Stomach (tissue), 9 donors: ENCODE measurements around the gene INHBA. TPM values are rescaled to one million over a fixed set of nuclear protein-coding genes. Genes with fewer than 3 reads are reported as not detected.

ENCODE experiments used
- DNase-seq, 2 donors: peaks; one replicate each; pipeline versions ENCODE4 v3.0.0 to v3.0.0-alpha.2; 2013 to 2019
- H3K27ac ChIP-seq, 5 donors: fragments of 200-600 bp in 4 of 5; sonication (generic) in 4 of 5; one replicate each; pipeline ENCODE4 v1.5.1; 2013 to 2019; ENCODE audit warnings: mild to moderate bottlenecking in 1 of 5, moderate library complexity in 1 of 5
- H3K27me3 ChIP-seq, 3 donors: fragments of 200-600 bp; sonication (generic); one replicate each; pipeline ENCODE4 v1.5.1; 2017 to 2019; ENCODE audit warnings: mixed run types in 1 of 3
- H3K36me3 ChIP-seq, 4 donors: fragments of 200-600 bp; sonication (generic); 1 replicate in 3 of 4; 2 replicates in 1 of 4; pipeline ENCODE4 v1.5.1; 2016 to 2019
- H3K4me1 ChIP-seq, 4 donors: fragments of 200-600 bp; sonication (generic); one replicate each; pipeline ENCODE4 v1.5.1; 2016 to 2019
- H3K4me3 ChIP-seq, 4 donors: fragments of 200-600 bp; sonication (generic) in 3 of 4; one replicate each; pipeline ENCODE4 v1.5.1; 2016 to 2019; ENCODE audit warnings: mild to moderate bottlenecking in 1 of 4
- H3K9me3 ChIP-seq, 4 donors: fragments of 200-600 bp; sonication (generic); one replicate each; pipeline ENCODE4 v1.5.1; 2016 to 2019
- CTCF ChIP-seq, 7 experiments: fragments of 450-650 bp in 4 of 7; fragments of 200-600 bp in 3 of 7; sonication (generic) in 3 of 7; IDR thresholded peaks; one replicate each; pipeline ENCODE4 v1.5.1; 2016 to 2019; ENCODE audit warnings: antibody characterized with exemption in 7 of 7, control low read depth in 2 of 7, mild to moderate bottlenecking in 1 of 7
- EP300 ChIP-seq: sonication (generic); formaldehyde crosslinking; IDR thresholded peaks from one replicate; pipeline ENCODE4 v1.6.1; 2017; ENCODE audit warnings: antibody characterized with exemption
- POLR2A ChIP-seq, 4 donors: fragments of 450-650 bp; IDR thresholded peaks; one replicate each; pipeline ENCODE4 v1.6.1; 2016; ENCODE audit warnings: antibody characterized with exemption in 4 of 4, control low read depth in 2 of 4, mild to moderate bottlenecking in 1 of 4, moderate library complexity in 1 of 4
- POLR2AphosphoS5 ChIP-seq, 3 donors: sonication (generic); formaldehyde crosslinking; IDR thresholded peaks; one replicate each; pipeline ENCODE4 v1.6.1; 2016; ENCODE audit warnings: antibody characterized with exemption in 3 of 3
- WGBS, 5 donors: extraction: QIAGEN DNeasy Blood & Tissue Kit in 3 of 5; methylation state at CpG; one replicate each; pipeline versions ENCODE4 v1.1.5 to v1.1.7; 2013 to 2018; 5-methylcytosine and 5-hydroxymethylcytosine counted together
- intact Hi-C: fragments of 100-400 bp; cut with DNase I; formaldehyde crosslinking; loops from one replicate; pipeline ENCODE4 v1.15.1; 2023; ENCODE audit warnings: low total_unique reads
- polyA plus RNA-seq, 3 donors: library from polyadenylated mRNA; stranded (reverse); fragments of 200-250 nt; gene quantifications; one replicate each; pipeline ENCODE4 v1.2.3, GENCODE V29; 2013
- total RNA-seq, 5 donors: library from RNA; depleted of rRNA; stranded (reverse); fragments of >200 nt; gene quantifications; one replicate each; pipeline versions ENCODE4 v1.1.0 to v1.2.3, GENCODE V29; 2014 to 2016
- donor health status: healthy with polysubstance abuse.
- donor health status: Bipolar disorder and iron deficiency.
- donor health status: healthy.

Gene INHBA
- total and polyA plus RNA-seq, 8 donors = 0.44 to 4.8 (median 0.85) TPM; not detected in 3

GRCh38 chr7:41641011-41641664 lies 61.8 kb downstream of the INHBA start:
- no peak overlapping the region for H3K27ac ChIP-seq
- peaks cover 0 to 5% (median 0%) of the 10 kb centered on the region in 4 donors for H3K9me3 ChIP-seq
- TF ChIP-seq POLR2AphosphoS5 (IDR thresholded peaks at IDR 0.05) = no peak
- no peak for TF ChIP-seq POLR2A (IDR thresholded peaks at IDR 0.05)
- no peak for TF ChIP-seq EP300
- TF ChIP-seq CTCF (IDR thresholded peaks at IDR 0.05) = no peak
- H3K36me3 ChIP-seq = no peaks in the 10 kb centered on the region
- no peak for DNase-seq
- no peaks in the 10 kb centered on the region for H3K4me1 ChIP-seq
- H3K4me3 ChIP-seq = no peak overlapping the region
- intact Hi-C loops = no loop called here
- H3K27me3 ChIP-seq = no peaks in the 10 kb centered on the region
- 67 to 81% (median 70%) methylated on average over 6 of the region's 6 CpGs for WGBS, 5 donors

- DNase-seq = no peak
- TF ChIP-seq POLR2AphosphoS5 (IDR thresholded peaks at IDR 0.05) (no peak), EP300 (no peak), CTCF (IDR thresholded peaks at IDR 0.05) (no peak), POLR2A (IDR thresholded peaks at IDR 0.05) (no peak)
- H3K4me3 ChIP-seq = no peak overlapping the region
- peaks cover 0 to 5% (median 0%) of the 10 kb centered on the region in 4 donors for H3K9me3 ChIP-seq
- intact Hi-C loops = no loop called here
- H3K27ac ChIP-seq = no peak overlapping the region
- H3K36me3 ChIP-seq = no peaks in the 10 kb centered on the region
- WGBS, 5 donors = 77 to 84% (median 80%) methylated on average over 8 of the region's 8 CpGs
- no peaks in the 10 kb centered on the region for H3K4me1 ChIP-seq
- H3K27me3 ChIP-seq = no peaks in the 10 kb centered on the region
These were observed 62.4 kb downstream of the INHBA start for GRCh38 chr7:41640487-41640886.

- TF ChIP-seq POLR2A (IDR thresholded peaks at IDR 0.05) = no peak
- no peak for TF ChIP-seq POLR2AphosphoS5 (IDR thresholded peaks at IDR 0.05)
- TF ChIP-seq CTCF (IDR thresholded peaks at IDR 0.05) = no peak
- TF ChIP-seq EP300 = no peak
- no peaks in the 10 kb centered on the region for H3K4me1 ChIP-seq
- peaks cover 0 to 5% (median 0%) of the 10 kb centered on the region in 4 donors for H3K9me3 ChIP-seq
- intact Hi-C loops = no loop called here
- H3K36me3 ChIP-seq = no peaks in the 10 kb centered on the region
- H3K4me3 ChIP-seq = no peak overlapping the region
- DNase-seq = no peak
- no peak overlapping the region for H3K27ac ChIP-seq
- H3K27me3 ChIP-seq = no peaks in the 10 kb centered on the region
These were observed 65.8 kb downstream of the INHBA start for GRCh38 chr7:41637049-41637448.
